GF-D8 (cell line): ENCODE measurements around the gene PPP1R26.
"Not testable (repeated sequence)": the region's sequence is repeated elsewhere in the genome, so short reads cannot be mapped to it uniquely, and the experiment has no call there.

Source experiments
- DNase-seq: peaks from one replicate; lab custom pipeline; 2025; lab: John Stamatoyannopoulos, UW

The PPP1R26 gene

DNA sequence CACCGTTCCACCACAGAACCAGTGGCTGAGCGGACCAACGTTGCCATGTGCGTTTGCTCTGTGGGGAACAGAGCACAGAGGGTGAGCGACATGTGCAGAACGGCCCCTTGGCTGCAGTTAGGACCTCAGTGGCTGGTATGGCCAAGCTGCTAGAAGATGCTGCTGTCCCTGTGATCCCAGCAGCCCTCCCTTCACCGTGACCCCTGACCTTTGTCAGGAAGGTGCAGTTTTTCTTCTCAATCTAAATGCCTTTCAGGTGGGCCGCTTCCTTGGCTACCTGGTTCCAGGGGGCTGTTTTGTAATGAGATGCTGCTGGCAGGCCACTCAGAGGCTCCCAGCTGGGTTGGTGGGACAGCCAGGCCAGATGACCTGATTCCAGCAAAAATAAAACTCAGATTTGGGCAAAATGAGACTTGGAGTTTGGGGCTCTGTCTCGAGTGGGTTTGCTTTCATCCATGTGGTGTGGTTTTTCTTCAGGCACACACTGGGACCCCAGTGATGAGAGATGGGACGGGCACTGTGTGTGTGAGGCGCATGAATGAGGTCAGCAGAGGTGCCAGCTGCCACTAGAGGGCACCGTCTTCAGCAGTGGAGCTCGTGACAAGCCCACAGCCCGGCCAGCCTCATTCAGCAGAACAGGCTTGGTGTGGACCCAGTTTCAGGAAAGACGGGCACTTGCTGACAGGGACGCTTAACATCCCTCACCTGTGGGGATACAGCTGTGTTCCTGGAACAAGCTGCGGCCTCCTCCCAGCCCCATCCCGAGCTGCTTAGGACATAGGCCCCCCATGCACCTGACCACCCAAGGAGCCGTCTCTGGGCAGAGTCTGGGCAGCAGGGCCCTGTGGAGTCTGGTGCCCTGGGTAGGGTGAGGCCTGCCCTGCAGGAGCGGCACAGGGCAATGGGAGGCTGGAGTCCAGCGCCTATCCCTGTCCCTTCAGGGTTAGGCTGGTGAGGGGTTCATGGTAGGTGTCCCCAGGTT, 25.0 kb downstream of the PPP1R26 start:
- DNase-seq, result no peak

DNA sequence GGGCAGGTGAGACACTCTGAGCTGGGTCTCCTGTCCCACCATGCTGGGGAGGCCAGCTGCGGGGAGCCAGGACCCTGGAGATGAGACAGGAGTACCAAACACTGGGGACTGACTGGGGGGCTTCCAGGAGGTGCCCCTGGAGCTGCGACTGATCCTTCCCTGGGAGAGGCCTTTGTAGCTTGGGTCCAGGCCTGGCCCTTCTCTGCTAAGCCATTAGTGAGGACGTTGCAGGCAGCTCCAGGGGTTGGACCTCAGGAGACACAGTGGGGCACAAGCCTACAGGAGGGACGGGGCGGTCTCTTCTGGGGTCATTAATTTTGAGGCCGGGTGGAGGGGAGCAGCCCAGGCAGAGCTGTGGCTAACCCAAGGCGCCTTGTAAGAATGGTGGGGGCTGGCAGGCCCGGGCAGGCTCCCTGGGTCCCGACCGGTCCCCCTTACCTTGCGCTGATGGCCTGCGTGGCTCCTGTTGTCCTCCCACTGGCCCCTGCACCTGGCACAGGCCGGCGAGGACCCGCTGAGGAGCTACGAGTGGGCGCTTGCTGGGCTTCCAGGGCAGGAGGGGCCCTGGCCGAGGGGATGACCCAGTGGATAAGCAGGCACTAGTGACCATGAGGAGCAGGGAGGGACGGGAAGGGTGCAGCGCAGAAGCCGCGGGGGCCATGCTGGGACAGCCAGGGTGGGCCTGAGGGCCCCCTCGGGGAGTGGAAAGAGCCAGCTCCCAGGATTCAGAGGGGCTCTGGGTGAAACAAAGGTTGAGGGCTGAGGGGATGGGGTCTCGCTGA, 26.0 kb downstream of the PPP1R26 start:
- no peak for DNase-seq

DNA sequence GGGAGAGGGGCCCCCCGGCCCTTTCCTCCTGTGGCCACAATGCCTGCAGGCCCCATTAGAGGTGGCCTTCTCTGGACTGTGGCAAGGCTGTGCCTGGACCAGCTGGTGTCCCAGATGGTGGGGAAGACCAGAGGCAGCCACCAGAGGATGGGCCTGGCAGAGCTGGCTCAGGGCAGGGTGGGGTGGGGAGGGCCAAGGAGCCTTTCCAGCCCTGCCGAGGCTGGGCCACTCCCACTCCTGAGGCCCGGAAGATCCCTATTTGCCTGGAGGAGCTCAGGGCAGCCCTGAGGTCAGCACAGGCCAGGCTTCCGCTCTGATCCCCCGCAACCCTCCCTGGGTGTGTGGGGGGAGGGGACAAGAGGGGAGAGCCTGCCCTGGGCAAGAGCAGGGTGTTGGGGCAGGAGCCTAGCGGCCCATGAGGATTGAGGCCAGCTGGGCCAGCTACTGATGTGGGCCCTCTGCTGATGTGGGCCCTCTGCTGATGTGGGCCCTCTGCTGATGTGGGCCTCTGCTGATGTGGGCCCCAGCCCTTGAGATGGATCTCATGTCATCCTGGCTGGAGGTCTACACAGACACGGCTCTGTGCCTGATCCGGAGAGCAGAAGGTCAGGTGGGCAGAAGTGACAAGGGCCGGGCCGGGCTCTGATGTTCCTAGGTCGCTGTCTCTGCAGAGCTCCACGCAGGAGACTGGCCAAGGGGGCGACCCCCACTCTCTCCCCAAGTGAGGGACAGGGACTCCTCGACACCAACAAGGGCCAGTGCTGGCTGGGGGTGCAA, 26.9 kb downstream of the PPP1R26 start:
- no peak for DNase-seq

DNA sequence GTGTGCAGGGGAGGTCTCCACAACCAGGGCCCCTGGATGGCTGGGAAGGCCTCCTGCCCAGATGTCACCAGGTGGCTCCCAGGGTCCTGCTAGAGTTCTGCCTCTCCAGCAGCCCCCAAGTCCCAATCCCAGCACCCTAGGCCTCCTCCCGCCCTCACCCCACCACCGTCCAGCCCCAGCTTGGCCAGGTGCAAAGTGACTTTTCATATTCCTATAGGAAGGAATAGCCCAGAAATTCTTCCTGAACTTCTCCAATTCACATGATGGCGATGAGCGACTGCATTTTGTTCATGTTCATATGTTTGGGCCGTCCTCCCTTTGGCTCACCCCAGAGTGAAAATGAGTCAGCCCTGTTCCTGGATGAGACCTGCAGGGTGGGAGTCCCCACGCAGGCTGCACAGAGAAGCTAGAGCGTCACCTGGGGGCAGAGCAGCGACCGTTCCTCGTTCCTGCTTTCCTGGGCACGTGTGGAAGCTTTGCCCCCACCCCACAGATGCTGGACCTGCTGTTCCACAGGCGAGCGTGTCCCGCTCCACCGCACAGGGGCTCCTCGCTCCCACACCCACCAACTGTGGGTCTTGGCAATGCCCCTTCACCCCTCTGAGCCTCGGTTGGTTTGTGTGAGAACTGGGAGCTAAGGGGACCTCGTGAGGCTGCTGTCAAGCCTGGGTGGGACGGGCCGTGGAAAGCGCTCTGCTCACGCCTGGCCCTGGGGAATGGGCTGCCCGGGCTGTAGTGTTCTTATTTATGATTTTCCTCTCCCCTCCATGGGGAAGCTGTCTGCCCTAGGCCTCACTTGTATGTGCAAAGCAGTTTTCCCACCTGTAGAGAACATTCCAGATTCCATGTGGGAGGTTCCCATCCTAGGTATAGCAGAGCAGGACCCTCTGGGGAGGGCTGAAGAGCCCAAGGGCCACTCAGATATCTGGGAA, 27.8 kb downstream of the PPP1R26 start:
- no peak for DNase-seq

DNA sequence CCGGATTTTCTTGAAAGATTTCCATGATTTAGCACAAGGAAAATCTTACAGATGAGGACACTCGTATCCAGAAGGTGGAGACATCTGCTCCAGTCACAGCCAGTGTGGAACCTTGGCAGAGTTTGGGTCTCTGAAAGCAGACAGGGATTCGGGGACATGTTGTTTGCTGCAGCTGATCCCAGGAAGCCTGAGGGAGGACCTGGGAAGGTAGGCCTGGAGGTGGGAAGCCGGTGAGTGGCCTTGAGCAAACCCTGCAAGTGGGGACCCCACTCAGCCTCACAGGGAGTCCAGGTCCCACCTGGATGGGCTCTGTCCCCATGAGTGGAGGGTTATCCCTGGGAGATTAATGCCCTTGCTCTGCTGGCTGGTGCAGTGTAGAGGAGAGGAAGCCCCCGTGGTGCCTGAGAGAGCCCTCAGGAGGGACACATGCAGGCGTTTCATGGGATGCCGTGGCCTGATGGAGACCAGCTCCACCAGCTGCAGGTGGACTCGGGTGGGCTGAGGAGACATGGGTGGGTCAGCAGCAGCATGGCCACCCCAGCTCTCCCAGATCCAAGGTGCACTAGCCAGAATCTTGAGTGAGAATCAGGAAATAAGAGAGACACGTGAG, 28.7 kb downstream of the PPP1R26 start:
- DNase-seq, result no peak

- DNase-seq, result no peak
Measured at GRCh38 chr9:135509458-135509857, 29.9 kb downstream of the PPP1R26 start.

GRCh38 chr9:135512241-135512603, 32.6 kb downstream of the PPP1R26 start:
- no peak for DNase-seq

GRCh38 chr9:135512904-135513303, 33.3 kb downstream of the PPP1R26 start:
- no peak for DNase-seq

DNA sequence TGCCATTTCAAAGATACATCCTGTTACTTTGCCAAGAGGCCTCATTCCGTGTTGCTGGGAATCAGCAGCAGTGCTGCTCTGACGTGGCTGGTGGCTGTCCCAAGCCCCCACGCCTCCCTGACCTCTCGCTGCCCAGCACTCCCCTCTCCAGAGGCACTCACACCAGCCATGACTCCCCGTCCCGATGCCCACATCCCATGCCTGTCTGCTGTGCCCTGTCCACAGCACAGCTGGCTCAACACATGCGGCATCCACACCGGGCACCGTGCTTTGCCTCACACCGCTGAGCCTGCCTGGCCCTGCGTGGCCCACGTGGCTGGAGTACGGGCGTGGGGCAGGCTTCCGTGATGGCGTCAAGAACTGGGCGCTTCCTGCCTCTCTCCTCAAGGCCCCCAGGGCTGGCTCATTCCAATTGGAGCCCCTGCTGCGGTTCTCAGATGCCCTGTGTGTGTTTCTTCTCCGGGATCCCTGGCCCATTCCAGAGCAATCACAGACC, 33.8 kb downstream of the PPP1R26 start:
- no peak for DNase-seq

GRCh38 chr9:135513906-135514305, 34.3 kb downstream of the PPP1R26 start:
- not testable (repeated sequence) for DNase-seq

- no peak for DNase-seq
Measured at GRCh38 chr9:135514342-135515082, 34.9 kb downstream of the PPP1R26 start.

GRCh38 chr9:135515083-135515951, 35.7 kb downstream of the PPP1R26 start:
- DNase-seq, result no peak

DNA sequence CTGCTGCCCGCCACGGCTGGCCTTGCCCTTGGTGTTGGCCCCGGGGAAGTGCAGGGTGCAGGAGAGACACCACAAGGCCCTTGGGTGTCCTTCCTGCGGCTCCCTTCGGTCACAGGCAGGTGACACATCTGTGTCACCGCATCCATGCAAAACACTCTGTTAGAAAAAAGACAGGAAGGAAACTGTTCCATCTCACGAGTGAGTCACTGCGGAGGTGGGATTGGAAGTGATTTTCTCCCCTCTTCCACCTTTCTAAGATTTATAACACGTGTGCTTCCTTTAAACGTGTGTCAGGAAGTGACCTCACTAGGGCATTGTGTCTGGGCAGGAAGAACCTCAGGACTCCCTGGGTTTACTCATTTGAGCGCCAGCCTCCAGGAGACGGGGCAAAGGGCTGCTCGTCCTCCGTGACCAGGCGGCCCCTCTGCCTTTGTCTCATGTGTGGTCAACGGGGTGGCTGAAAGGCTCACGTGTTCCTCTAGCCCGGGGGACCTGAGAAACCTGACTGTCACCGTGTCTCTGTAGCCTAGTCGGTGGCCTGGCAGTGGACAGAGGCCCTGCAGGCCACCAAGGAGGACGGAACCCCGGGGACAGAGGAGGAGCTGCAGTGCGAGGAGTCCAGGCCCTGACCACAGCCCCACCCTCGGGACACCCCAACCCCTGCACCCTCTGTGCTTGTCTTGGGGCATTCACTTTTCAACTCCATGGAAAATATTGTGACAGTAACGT, 36.7 kb downstream of the PPP1R26 start:
- no peak for DNase-seq

GRCh38 chr9:135517407-135517822, 37.8 kb downstream of the PPP1R26 start:
- DNase-seq, result no peak

DNA sequence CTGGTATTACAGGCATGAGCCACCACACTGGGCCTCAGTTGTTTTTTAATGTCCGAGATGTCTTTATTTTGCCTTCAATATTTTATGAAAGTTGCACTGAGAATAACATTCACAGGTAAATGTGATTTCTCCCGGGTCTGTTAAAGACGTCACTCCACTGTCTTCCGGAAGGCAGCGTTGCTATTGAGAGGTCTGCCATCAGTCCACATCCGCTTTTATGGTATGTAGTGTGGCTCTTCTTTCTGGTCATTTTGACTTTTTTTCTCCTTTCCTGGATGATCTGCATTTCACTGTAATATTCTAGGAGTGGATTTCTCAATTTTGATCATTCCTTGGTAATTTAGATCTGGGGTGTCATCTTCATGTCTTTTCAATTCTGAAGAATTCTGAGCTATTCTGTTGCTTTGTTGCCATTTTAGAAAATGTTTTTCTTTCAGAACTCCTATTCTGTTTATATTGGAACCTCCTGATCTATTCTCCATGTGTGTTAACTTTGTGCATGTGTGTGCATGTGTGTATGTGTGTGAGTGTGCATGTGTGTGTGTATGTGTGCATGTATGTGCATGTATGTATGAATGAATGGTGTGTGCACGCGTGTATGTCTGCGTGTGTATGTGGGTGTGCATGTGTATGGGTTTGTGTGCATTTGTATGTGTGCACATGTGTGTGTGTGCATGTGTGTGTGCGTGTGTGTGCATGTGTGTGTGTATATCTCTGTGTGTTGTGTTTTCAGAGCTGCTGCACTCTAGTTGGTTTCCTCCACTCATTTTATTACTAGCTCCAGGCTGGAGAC, 39.8 kb downstream of the PPP1R26 start:
- DNase-seq, result no peak

DNA sequence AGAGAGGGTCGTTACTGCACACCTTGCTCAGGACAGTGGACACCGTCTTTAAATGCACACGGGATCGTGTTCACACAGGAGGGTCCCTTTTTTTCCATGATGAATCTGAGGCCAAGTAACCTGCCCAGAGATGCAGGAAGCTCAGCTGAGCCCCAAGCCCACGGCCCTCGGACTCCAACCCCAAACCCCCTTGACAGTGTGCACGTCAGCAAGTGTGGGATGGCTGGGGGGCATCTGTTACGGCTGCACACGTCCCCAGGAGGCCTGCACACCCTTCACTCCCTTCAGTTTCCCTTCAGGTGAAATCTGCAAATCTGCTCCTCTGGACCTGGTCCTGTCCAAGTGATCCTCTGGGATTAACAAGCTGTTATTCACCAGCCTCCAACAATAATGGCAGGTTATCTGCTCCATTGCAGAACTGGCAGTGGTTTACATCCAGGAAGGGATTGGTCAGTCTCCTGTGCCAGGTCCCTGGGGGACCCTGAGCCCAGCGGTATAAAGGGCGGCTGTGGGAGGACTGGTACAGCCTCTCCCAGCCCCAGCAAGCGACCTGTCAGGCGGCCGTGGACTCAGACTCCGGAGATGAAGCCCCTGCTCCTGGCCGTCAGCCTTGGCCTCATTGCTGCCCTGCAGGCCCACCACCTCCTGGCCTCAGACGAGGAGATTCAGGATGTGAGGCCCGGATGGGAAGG, 41.5 kb downstream of the PPP1R26 start, which contains the start of gene LCN1:
LCN1 (plus strand) TSS at position 525 of the 692 bp plus-strand sequence; CDS start at position 583, 58 bp downstream.
- DNase-seq, result no peak
